AG09309 (cell line): ENCODE results near the gene INCA1.

Experiments
- DNase-seq: peaks from one replicate; pipeline ENCODE4 v3.0.0-alpha.2; 2010; ENCODE audit warnings: low read depth
- H3K4me3 ChIP-seq: 2 replicates; pipeline ENCODE4 v1.5.1; 2011; ENCODE audit warnings: mild to moderate bottlenecking, low read depth, low read length, moderate library complexity; ENCODE audit not compliant: control insufficient read depth
- CTCF ChIP-seq: IDR thresholded peaks from 2 replicates; pipeline ENCODE4 v1.5.1; 2011; ENCODE audit warnings: mild to moderate bottlenecking, low read depth, low read length, inconsistent platforms; ENCODE audit not compliant: insufficient read depth, control insufficient read depth; ENCODE audit errors: missing control alignments

The INCA1 gene

DNA sequence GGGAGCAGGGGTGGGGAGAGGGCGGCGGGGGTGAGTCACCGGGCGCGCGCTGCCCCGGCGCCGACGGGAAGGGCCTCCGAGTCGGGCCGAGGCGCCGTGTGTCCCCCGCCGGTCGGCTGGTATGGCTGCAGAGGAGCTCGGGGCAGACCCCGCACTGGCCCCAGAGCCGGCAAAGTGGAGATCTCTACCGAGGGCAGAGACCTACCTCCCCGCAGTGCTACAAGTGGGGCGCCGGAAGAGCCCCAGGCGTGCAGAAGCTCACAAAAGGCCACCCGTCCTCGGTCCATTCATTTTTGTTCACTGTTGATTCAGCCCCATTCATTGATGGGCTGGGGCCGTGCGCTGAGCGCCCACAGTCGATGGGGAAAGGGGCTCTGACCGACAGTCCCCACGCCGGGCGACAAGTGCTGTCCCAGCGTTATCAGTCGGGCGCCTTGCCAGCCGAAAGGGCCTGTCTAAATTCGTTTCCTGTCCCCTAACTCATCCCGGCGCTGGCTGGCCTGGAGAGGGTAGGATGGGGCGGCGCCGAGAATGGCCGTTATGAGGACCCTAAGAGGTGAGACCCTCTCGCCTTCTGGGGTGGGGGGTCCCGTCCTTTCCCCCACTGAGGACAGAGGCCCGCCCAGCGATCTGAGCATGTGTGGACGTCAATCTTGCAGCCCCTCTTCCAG, 47.1 kb downstream of the INCA1 start:
- H3K4me3 ChIP-seq = peak overlapping the region; percentile 31
- TF ChIP-seq CTCF = no peak
- no peak for DNase-seq

DNA sequence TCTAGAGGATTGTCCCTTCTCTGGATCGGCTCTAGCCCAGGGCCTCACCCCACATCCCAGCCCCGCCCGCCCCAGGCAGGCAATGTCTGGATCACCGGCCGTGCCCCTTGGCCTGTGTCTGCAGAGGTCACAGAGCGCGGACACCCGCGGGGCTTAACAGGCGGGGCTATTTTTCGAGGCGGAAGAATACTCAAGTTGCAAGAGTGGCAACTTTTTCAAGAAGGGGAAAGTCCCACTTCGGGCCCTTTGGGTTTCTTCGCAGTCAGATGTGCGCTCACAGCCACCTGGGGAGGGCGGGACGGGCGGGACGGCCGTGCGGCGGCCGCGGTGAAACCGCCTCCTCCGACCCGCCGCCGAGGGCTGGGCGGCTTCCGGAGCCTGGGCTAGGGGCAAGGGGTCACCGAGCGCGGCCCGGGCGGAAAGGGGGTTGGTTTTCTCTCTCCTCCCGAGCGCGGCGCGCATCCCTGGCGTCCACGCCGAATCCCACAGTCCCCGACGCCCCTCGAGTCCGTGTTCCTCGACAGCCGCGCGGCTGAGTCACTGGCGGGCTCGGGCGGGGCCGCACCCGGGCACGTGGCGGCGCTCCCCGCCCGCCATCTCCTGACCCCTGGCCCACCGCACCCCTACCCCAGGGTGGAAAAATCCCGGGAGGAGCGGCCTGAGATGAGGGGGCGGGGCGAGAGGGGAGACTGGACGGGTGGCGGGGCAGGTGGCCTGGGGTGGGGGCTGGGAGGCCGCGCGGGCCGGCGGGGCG, 47.8 kb downstream of the INCA1 start:
- DNase-seq = no peak
- TF ChIP-seq CTCF = no peak

GRCh38 chr17:4948931-4949320, 48.4 kb downstream of the INCA1 start:
- peak; percentile 56 for DNase-seq
- H3K4me3 ChIP-seq = peak overlapping the region; percentile 62

More for the DNA sequence above, 47.8 kb downstream of the INCA1 start:
- peak overlapping the region; percentile 62 for H3K4me3 ChIP-seq

GRCh38 chr17:4948166-4948930, 49.0 kb downstream of the INCA1 start, which contains the start of gene PFN1:
Gene PFN1 (minus strand): TSS chr17:4948530. CDS start chr17:4948394, 136 bp downstream.
- peak within 1 kb of the TSS; percentile 88 for H3K4me3 ChIP-seq
- peak; percentile 74 for DNase-seq
- TF ChIP-seq CTCF = no peak

More at GRCh38 chr17:4948931-4949320, 48.4 kb downstream of the INCA1 start:
- no peak for TF ChIP-seq CTCF

- H3K4me3 ChIP-seq = peak overlapping the region; percentile 88
- DNase-seq = no peak
- no peak for TF ChIP-seq CTCF
Measured at GRCh38 chr17:4947411-4948165, 49.7 kb downstream of the INCA1 start.

DNA sequence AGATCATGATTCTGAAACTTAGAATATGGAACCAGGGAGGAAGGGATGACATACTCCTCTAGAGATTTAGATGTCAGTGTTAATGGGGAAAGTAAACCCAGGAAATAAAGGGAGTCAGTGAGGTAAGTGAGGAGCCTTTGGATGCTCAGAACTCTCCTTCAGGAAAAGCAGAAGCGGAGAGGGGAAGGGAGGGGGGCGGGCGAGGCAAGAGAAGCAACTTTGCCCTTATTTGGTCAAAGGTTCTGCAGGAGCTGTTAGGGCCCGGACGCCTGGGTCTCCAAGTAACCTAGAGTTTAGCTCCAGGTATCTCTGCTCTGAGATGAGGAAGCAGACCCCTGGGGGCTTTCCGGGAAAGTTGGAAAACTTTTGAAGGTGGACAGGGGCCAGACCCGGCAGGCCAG, 50.3 kb downstream of the INCA1 start:
- no peak for TF ChIP-seq CTCF
- no peak for DNase-seq
- H3K4me3 ChIP-seq = peak overlapping the region; percentile 88
